OCI-LY3 (cell line): ENCODE measurements around the gene OR51I2.

Source experiments
- CTCF ChIP-seq: fragments of 200-600, 300-600 bp; sonication (generic); IDR thresholded peaks from 2 replicates; pipeline ENCODE4 v1.5.1; 2014; ENCODE audit warnings: antibody characterized with exemption, low read length, low read depth
- EZH2phosphoT487 ChIP-seq: fragments of 200-600 bp; shearing (Covaris generic); IDR thresholded peaks from 2 replicates; pipeline ENCODE4 v1.6.1; 2018; ENCODE audit warnings: antibody characterized with exemption, mixed run types, low read depth

- TF ChIP-seq CTCF (no peak), EZH2phosphoT487 (no peak)
These were observed 56.4 kb downstream of the OR51I2 start for GRCh38 chr11:5505363-5506048.
